GM21576 (cell line): ENCODE results near the gene ITIH6.
"Not testable (repeated sequence)": the region's sequence is repeated elsewhere in the genome, so short reads cannot be mapped to it uniquely, and the experiment has no call there.

ENCODE experiments used
- ATAC-seq: cut with Tn5 transposase; IDR thresholded peaks from one replicate; pipeline ENCODE4 v1.9.1; 2021; ENCODE audit warnings: mild to moderate bottlenecking, moderate library complexity; ENCODE audit not compliant: unreplicated experiment

The ITIH6 gene

DNA sequence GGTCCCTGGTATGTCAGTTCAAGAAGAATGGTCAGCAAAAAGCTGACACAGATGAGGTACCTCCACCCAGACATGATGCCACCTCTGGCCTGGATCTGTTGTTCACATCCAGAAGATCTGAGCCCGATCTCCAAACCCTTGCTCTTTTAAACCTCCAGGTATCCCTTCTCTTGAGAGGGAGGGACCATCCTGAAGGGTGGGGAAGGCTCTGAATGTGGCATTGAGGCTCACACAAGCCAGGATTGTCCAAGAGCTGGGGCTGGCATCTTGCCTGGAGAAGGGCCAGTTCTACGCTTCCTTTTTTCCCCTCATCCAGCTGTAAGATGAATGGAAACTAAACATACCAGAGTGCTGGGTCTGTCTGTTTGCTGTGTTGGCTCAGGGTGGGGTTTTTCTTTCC, at the start of gene ITIH6:
TSS of gene ITIH6 (minus strand) at position 119 of the 400 bp plus-strand sequence. CDS start at position 74, 45 bp downstream.
- no peak for ATAC-seq

DNA sequence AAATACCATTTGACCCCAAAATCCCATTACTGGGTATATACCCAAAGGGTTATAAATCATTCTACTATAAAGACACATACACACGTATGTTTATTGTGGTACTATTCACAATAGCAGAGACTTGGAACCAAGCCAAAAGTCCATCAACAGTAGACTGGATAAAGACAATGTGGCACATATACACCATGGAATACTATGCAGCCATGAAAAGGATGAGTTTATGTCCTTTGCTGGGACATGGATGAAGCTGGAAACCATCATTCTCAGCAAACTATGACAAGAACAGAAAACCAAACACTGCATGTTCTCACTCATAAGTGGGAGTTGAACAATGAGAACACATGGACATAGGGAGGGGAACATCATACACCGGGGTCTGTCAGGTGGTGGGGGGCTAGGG, 49.6 kb upstream of the ITIH6 start:
- ATAC-seq: not testable (repeated sequence)

DNA sequence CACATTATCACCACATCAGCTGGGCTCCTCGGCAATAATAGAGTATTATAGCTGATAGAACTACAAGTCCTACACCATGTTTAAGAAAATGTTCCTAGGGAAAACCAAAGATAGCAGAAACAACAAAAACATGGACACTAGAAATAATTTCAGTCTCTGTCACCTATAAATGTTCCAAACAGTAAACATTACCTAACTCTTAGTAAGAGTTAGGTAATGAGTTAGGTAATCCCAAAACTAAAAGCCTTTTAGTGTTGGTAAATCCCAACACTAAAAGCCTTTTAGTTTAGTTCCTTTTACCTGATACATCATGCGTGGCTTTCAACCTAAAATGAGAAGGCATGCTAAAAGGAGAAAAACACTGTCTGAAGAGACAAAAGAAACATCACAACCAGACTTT, 45.0 kb upstream of the ITIH6 start:
- ATAC-seq: no peak

DNA sequence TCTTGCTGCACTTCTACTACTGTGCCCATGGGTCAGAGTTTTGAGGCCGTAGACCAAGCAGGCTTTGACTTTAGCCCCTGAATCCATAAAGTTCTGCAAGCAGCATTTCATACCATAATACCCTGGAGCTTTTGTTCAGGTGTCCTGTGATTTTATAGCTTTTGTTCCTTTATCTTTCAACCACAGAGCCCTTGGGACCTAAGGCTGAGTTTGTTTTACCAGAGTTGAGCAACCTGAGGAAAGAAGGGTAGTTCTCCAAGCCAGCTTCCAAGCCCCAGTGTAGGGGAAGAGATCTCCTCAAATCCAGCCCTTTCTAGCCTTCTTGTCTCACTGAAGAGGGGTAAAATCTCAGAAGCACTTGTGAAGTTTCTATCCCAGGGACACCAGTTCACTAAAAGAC, 44.6 kb upstream of the ITIH6 start:
- ATAC-seq: no peak

GRCh38 chrX:54841184-54841874, 43.3 kb upstream of the ITIH6 start:
- ATAC-seq: not testable (repeated sequence)

- ATAC-seq: no peak
Measured at GRCh38 chrX:54838583-54838982, 40.5 kb upstream of the ITIH6 start.

DNA sequence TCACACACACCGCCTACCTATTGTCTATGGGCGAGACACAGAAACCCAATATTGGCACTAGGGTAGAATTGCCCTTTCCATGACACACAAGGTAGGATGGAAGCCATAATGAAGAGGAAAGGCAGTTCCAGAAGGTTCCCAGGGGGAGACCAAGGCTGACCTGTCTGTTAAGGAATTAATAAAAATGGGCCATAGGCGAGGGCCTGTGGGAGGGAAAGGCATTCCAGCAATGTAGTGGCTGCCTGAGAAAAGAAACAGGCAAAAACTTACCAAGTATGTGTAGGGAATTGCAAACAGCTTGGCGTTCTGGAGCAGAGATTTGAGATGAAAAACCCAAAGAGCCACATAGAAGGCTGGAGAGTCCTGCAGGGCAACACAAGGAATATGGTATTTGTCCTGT, 28.5 kb upstream of the ITIH6 start:
- no peak for ATAC-seq

DNA sequence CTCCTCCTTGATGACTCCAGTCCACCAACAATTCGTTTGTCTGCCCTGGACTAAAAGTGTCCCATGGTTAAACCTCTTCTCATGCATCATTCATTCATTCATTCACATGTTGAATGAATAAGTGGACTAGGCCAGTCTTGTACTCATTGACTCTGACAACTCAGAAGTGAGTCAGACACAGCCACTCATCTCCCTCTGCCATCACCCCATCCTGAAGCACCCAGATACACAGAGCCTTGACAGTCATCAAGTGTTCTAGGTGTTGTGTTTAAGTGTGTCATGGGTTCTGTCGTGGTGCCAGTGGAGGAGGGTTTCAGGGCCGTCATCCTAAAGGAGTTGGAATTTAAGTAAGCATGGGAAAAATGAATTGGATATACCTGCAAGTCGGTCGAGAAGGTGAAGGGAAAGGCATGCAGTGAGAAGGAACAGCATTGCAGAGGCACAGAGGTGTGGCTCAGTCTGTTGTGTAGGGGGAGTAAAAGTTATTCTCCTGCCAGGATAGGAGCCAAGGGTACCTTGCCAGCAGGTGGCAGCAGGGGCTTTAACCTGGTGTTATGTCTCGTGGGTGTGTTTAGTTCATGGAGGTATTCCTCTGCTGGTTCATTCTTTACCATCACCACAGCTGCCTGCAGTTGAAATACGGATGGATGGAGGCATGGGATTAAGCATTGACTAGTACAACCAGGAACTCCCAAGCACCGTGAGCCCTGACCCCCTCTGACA, 27.8 kb upstream of the ITIH6 start:
- ATAC-seq: no peak

DNA sequence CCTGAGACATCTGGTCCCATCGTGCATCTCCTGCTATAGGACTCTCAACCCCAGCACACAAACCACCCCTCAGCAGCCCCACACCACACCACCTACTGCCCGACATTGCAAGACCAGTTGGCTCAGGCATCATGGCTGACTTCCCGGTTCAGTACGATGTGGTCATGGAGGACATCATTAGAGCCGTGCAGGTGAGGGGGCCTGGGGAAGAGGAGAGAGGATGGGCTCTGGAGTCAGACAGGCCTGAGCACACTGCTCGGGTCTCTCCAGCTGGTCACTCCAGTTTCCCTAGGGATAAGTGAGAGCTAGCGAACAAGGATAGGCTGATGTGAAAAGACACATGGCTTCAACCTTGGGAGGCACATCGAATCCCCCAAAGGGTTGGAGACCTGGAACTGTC, 26.7 kb upstream of the ITIH6 start:
- ATAC-seq: no peak

DNA sequence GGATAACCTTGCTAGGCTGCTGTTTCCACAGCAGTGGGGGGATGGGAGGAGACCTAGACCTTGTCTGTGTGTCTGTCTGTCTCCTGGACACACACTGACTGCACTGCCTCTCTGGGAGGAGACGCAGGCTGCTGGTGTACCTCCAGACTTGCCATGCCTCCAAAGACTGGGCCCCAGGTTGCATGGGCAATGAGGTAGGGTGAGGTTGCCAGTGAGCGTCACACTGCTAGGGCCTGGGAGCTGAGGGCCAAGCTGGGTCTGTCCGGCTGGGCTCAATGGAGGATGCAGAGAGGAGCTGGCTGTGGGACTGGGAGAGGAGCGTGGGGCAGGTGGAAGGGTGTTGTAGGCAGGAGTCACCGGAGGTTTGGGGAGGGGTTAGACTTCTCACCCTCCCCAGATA, 26.1 kb upstream of the ITIH6 start:
- ATAC-seq: no peak

GRCh38 chrX:54821310-54821709, 23.3 kb upstream of the ITIH6 start:
- no peak for ATAC-seq

DNA sequence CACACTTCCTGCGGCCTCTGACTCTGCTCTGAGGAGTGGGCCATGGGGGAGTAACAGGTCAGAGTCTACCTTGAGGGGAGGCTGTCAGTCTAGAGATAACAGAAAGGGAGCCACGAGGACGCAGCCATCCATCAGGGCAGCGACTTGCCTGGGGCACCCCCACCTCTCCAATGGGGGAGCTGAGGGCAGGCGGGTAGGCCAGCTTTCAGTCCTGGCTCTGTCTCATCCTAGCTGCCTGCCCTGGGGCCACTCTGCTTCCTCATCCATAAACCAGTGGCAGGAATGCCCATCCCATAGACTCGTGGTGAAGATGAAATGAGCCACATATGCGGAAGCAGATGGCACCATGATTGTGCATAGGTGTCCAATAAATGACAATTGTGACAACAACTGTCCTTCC, 22.7 kb upstream of the ITIH6 start:
- ATAC-seq: no peak

DNA sequence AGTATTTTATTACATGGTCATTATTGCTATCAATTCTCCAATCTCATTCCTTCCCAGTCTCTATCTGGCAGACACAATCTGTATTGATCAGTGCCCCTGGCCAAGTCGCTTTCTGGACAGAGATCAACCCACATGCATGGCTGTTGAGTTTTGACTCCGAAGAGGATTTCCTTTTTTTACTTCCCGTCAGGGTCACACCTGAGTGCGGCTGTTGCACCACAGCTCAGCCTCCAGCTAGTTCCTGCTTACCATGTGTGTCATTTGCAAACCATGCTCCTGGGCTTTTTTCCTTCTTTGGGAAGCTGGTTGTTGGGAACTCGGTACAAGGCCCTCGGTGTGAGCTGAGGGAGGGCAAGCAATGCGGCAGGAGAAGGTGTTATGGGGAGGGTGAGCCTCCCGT, 21.1 kb upstream of the ITIH6 start:
- no peak for ATAC-seq

- no peak for ATAC-seq
Measured at GRCh38 chrX:54818221-54818620, 20.2 kb upstream of the ITIH6 start.

DNA sequence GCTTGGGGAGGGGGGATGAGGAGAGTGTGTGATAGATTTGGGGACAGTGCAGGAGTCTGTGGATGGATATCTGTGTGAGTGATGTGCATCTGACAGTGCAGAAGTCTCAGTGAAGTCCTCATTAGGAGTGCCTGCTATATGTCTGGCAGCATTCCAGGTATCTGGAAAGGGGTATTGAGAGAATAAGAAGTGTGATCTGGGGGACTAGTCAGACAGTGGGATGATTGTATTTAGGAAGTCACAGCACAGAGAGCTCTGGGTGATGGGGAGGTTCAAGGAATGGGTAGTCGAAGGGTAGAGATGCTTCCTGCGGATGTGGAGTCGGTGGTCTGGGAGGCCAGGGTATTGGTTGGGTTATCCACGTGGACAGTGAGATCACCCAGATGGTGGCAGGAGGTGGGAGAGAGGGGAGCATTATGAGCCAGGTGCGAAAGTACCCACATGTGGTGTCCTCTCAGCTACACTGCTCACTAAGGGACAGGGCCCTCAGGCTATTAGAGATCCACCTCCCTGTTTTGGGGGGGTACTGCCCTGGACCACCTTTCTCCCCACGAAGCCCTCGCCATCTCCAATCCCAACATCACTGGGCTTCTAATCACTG, 19.3 kb upstream of the ITIH6 start:
- no peak for ATAC-seq

DNA sequence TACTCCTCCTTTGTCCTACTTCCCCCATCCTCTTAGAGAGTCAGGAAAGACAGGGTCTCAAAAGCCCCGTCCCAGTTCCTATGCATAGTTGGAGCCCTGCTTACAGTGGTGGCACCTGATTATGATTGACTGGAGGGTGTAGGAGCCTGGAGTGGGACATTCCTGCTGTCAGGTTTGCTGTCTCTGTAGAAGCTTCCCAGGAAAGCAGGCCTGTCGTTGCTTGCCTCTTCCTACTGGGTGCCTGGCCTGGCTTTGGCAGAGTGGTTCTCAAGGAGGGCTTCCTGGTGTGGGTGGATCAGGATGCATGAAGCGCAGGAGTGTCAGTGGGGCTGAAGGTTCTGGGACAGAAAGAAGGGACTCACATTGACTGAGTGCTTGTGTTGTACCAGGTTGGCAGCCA, 14.3 kb upstream of the ITIH6 start:
- ATAC-seq: no peak

- ATAC-seq: no peak
Measured at GRCh38 chrX:54811301-54811885, 13.3 kb upstream of the ITIH6 start.

- ATAC-seq: no peak
Measured at GRCh38 chrX:54810532-54810931, 12.5 kb upstream of the ITIH6 start.

DNA sequence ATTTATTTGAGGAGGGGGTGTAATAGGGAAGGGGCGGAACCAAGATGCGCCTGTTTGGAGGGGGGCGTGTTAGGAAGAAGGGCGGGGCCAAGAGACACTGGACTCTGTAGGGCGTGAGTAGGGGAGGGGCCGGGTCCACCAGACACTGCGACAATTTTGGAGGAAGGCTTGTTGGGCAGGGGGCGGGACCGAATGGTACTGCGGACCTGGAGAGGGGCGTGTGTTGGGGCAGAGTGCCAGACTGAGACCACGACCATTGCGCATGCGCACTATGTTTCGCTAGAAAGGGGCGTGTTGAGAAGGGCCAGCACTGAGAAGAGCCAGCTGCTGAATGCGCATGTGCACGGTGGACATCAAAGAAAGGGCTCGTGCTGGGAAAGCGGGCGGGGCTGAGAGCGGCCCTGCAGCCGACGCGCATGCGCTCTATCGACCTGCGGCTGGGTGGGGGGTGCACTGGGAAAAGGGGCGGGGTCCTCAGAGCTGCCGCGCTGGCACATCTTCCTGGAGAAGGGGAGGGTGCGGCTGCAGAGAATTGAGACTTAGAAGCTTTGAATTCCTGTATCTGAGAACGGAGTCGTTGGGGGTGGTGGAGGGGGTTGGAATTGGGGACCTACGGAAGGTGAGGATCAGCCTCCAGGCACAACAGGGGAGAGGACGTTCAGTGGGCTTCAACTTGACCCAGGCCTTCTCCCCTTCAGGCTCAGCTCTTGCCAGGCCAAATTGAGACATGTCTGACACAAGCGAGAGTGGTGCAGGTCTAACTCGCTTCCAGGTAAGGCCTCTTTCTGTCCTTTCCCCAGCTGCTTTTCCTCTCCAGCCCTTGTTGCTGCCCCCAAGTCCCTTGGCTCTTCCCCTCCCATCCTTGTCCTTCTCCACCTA, 10.8 kb upstream of the ITIH6 start:
- ATAC-seq: peak; percentile 89

- peak; percentile 24 for ATAC-seq
Measured at GRCh38 chrX:54808109-54808604, 10.1 kb upstream of the ITIH6 start.
